Stimulated activated CD4-positive, alpha-beta T cell treated with anti-CD3 and anti-CD28 coated beads, Interleukin-4, amount 100 ng/mL, for 4 hours (primary cell): ENCODE results near the gene NOVA1.

Experiments
- DNase-seq, 2 experiments: peaks; one replicate each; pipeline ENCODE4 v3.0.0-alpha.2; 2020

The NOVA1 gene

GRCh38 chr14:26593357-26593756 is 4.5 kb downstream of the NOVA1 start:
- no peak for DNase-seq

- no peak for DNase-seq
Observed at GRCh38 chr14:26589925-26590324, 7.9 kb downstream of the NOVA1 start.

- no peak for DNase-seq
Observed at GRCh38 chr14:26577711-26578110, 20.1 kb downstream of the NOVA1 start.

GRCh38 chr14:26554069-26554772 is 43.6 kb downstream of the NOVA1 start:
- no peak for DNase-seq

GRCh38 chr14:26549571-26549970 is 48.3 kb downstream of the NOVA1 start:
- DNase-seq = no peak

GRCh38 chr14:26548406-26548805 is 49.4 kb downstream of the NOVA1 start:
- DNase-seq = no peak

GRCh38 chr14:26538176-26538575 is 59.7 kb downstream of the NOVA1 start:
- no peak for DNase-seq

GRCh38 chr14:26531894-26532293 is 65.9 kb downstream of the NOVA1 start:
- no peak for DNase-seq

- DNase-seq = no peak
Observed at GRCh38 chr14:26528415-26529182, 69.2 kb downstream of the NOVA1 start.

GRCh38 chr14:26527095-26527494 is 70.7 kb downstream of the NOVA1 start:
- DNase-seq = no peak

GRCh38 chr14:26526137-26526536 is 71.7 kb downstream of the NOVA1 start:
- no peak for DNase-seq

- DNase-seq = no peak
Observed at GRCh38 chr14:26525085-26525484, 72.7 kb downstream of the NOVA1 start.

GRCh38 chr14:26522967-26523366 is 74.9 kb downstream of the NOVA1 start:
- DNase-seq = no peak

- DNase-seq = no peak
Observed at GRCh38 chr14:26517771-26518170, 80.1 kb downstream of the NOVA1 start.

GRCh38 chr14:26500028-26500427 is 97.8 kb downstream of the NOVA1 start:
- no peak for DNase-seq

- no peak for DNase-seq
Observed at GRCh38 chr14:26499546-26499945, 98.3 kb downstream of the NOVA1 start.

GRCh38 chr14:26486922-26487321 is 110.9 kb downstream of the NOVA1 start:
- DNase-seq = no peak

- DNase-seq = no peak
Observed at GRCh38 chr14:26484562-26484961, 113.3 kb downstream of the NOVA1 start.

- DNase-seq = no peak
Observed at GRCh38 chr14:26478967-26479366, 118.9 kb downstream of the NOVA1 start.

GRCh38 chr14:26466862-26467261 is 131.0 kb downstream of the NOVA1 start:
- no peak for DNase-seq

- no peak for DNase-seq
Observed at GRCh38 chr14:26463136-26463535, 134.7 kb downstream of the NOVA1 start.

GRCh38 chr14:26454105-26454504 is 143.7 kb downstream of the NOVA1 start:
- DNase-seq = no peak

- DNase-seq = no peak
Observed at GRCh38 chr14:26448181-26448855, 149.5 kb downstream of the NOVA1 start.

- DNase-seq = no peak
Observed at GRCh38 chr14:26444822-26445221, 153.0 kb downstream of the NOVA1 start.
